HepG2 (cell line): Measurements from ENCODE around the gene FSD2. TPM values are rescaled to one million over a fixed set of nuclear protein-coding genes. Genes with fewer than 3 reads are reported as not detected.

Experiments
- BATF2 ChIP-seq: sonication (generic); formaldehyde crosslinking; IDR thresholded peaks from 2 replicates; pipeline ENCODE4 v1.8.0; 2022; ENCODE audit warnings: mild to moderate bottlenecking, missing genetic modification reagents, moderate library complexity
- ETV5 ChIP-seq: IDR thresholded peaks from 2 replicates; pipeline ENCODE4 v1.6.1; 2018; ENCODE audit warnings: missing biosample characterization, missing genetic modification reagents, inconsistent platforms, borderline replicate concordance
- FOXK1 ChIP-seq: sonication (generic); formaldehyde crosslinking; IDR thresholded peaks from 2 replicates; pipeline ENCODE4 v1.4.0; 2020; ENCODE audit warnings: low read depth, missing genetic modification reagents, borderline replicate concordance
- HMGXB3 ChIP-seq: sonication (generic); formaldehyde crosslinking; IDR thresholded peaks from 2 replicates; pipeline ENCODE4 v1.4.0; 2020; ENCODE audit warnings: missing genetic modification reagents, borderline replicate concordance
- LCORL ChIP-seq, 2 experiments: fragments of 450-650 bp in 1 of 2; sonication (generic) in 1 of 2; formaldehyde crosslinking in 1 of 2; IDR thresholded peaks; 2 replicates each; pipeline versions ENCODE4 v1.5.0 to v1.6.1; 2017 to 2020; ENCODE audit warnings: antibody characterized with exemption in 1 of 2, missing genetic modification reagents in 1 of 2
- SALL1 ChIP-seq: sonication (generic); formaldehyde crosslinking; IDR thresholded peaks from 2 replicates; pipeline ENCODE4 v1.8.0; 2022; ENCODE audit warnings: mild to moderate bottlenecking, missing genetic modification reagents
- XBP1 ChIP-seq: sonication (generic); formaldehyde crosslinking; IDR thresholded peaks from 2 replicates; pipeline ENCODE4 v1.5.0; 2020; ENCODE audit warnings: missing genetic modification reagents
- ZGPAT ChIP-seq: IDR thresholded peaks from 2 replicates; pipeline ENCODE4 v1.6.1; 2016; ENCODE audit warnings: mild to moderate bottlenecking
- ZNF10 ChIP-seq: sonication (generic); formaldehyde crosslinking; IDR thresholded peaks from 2 replicates; pipeline ENCODE4 v1.4.0; 2020; ENCODE audit warnings: mild to moderate bottlenecking, low read depth, missing genetic modification reagents, borderline replicate concordance
- ZNF362 ChIP-seq: sonication (generic); formaldehyde crosslinking; IDR thresholded peaks from 2 replicates; pipeline ENCODE4 v1.4.0; 2020; ENCODE audit warnings: missing genetic modification reagents, mild to moderate bottlenecking, borderline replicate concordance
- ZUFSP ChIP-seq: sonication (generic); formaldehyde crosslinking; IDR thresholded peaks from 2 replicates; pipeline ENCODE4 v1.9.0; 2021; ENCODE audit warnings: missing genetic modification reagents, mild to moderate bottlenecking, borderline replicate concordance
- polyA plus RNA-seq, 8 experiments: library from polyadenylated mRNA; depleted of rRNA in 3 of 8; stranded (reverse) in 7 of 8; unstranded in 1 of 8; fragments of >200 nt; fragmentation: Illumina TruSeq in 4 of 8; extraction: Trizol in 4 of 8; gene quantifications; 2 replicates each; pipeline versions ENCODE4 v1.2.1 to v1.2.3, GENCODE V29; 2011 to 2016; ENCODE audit warnings: low read depth in 4 of 8, missing spikeins in 1 of 8, mixed read lengths in 1 of 8; ENCODE audit not compliant: insufficient read depth in 1 of 8
- total RNA-seq, 5 experiments: library from RNA; depleted of rRNA; stranded (reverse); fragments of >200 nt; fragmentation: Illumina TruSeq; extraction: Trizol; gene quantifications; 2 replicates each; pipeline ENCODE4 v1.2.3, GENCODE V29; 2016; ENCODE audit warnings: low read depth in 1 of 5
- TF ChIP-seq, protein P1 (sequence below): sonication (generic); formaldehyde crosslinking; IDR thresholded peaks from 2 replicates; pipeline ENCODE4 v1.4.0; 2020; ENCODE audit warnings: missing genetic modification reagents, borderline replicate concordance

The FSD2 gene
- total and polyA plus RNA-seq, 2 of the 13 experiments (the other 11 are each of a cell fraction or from before 2014, with no cell fraction given), result not detected

GRCh38 chr15:82849556-82850512 is 44.0 kb upstream of the FSD2 start (continued):
- TF ChIP-seq HMGXB3 (CRISPR knock-in tag) (0 out of 2 replicates have a peak, but pooled peaks have one; percentile 40), FOXK1 (CRISPR knock-in tag) (0 out of 2 replicates have a peak, but pooled peaks have one; percentile 32), ETV5 (peak; percentile 58; the same call in 1 of the 2 replicates), LCORL (IDR thresholded peaks at IDR 0.05) (no peak), LCORL (CRISPR knock-in tag; IDR thresholded peaks at IDR 0.05) (no peak), XBP1 (CRISPR knock-in tag) (no peak), BATF2 (CRISPR knock-in tag) (no peak), ZNF362 (no peak), ZGPAT (0 out of 2 replicates have a peak, but pooled peaks have one; percentile 28), ZNF10 (CRISPR knock-in tag) (no peak), ZUFSP (no peak), SALL1 (CRISPR knock-in tag) (peak; percentile 54; the same call in 1 of the 2 replicates)
- TF ChIP-seq, protein P1, sequence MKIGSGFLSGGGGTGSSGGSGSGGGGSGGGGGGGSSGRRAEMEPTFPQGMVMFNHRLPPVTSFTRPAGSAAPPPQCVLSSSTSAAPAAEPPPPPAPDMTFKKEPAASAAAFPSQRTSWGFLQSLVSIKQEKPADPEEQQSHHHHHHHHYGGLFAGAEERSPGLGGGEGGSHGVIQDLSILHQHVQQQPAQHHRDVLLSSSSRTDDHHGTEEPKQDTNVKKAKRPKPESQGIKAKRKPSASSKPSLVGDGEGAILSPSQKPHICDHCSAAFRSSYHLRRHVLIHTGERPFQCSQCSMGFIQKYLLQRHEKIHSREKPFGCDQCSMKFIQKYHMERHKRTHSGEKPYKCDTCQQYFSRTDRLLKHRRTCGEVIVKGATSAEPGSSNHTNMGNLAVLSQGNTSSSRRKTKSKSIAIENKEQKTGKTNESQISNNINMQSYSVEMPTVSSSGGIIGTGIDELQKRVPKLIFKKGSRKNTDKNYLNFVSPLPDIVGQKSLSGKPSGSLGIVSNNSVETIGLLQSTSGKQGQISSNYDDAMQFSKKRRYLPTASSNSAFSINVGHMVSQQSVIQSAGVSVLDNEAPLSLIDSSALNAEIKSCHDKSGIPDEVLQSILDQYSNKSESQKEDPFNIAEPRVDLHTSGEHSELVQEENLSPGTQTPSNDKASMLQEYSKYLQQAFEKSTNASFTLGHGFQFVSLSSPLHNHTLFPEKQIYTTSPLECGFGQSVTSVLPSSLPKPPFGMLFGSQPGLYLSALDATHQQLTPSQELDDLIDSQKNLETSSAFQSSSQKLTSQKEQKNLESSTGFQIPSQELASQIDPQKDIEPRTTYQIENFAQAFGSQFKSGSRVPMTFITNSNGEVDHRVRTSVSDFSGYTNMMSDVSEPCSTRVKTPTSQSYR (CRISPR knock-in tag), result no peak
